T-helper 1 cell treated with Interleukin-12 subunit alpha and Interleukin-12 subunit beta and Interleukin-4 antibody, amounts not matched to agents 30 ng/mL and 1 ng/mL, for 36 hours (primary cell): ENCODE data around the gene ZNF12. TPM values are rescaled to one million over a fixed set of nuclear protein-coding genes. Genes with fewer than 3 reads are reported as not detected.
"Not testable (repeated sequence)": the region's sequence is repeated elsewhere in the genome, so short reads cannot be mapped to it uniquely, and the experiment has no call there.

Experiments
- intact Hi-C: fragments of 100-400 bp; cut with micrococcal nuclease; formaldehyde crosslinking; loops from one replicate; pipeline ENCODE4 v1.15.1; 2024
- total RNA-seq: library from RNA; stranded (reverse); gene quantifications from 2 replicates; pipeline ENCODE4 v1.2.3, GENCODE V29; 2022

ZNF12 gene
- 21.9 and 24.3 TPM in 2 replicates for total RNA-seq

DNA sequence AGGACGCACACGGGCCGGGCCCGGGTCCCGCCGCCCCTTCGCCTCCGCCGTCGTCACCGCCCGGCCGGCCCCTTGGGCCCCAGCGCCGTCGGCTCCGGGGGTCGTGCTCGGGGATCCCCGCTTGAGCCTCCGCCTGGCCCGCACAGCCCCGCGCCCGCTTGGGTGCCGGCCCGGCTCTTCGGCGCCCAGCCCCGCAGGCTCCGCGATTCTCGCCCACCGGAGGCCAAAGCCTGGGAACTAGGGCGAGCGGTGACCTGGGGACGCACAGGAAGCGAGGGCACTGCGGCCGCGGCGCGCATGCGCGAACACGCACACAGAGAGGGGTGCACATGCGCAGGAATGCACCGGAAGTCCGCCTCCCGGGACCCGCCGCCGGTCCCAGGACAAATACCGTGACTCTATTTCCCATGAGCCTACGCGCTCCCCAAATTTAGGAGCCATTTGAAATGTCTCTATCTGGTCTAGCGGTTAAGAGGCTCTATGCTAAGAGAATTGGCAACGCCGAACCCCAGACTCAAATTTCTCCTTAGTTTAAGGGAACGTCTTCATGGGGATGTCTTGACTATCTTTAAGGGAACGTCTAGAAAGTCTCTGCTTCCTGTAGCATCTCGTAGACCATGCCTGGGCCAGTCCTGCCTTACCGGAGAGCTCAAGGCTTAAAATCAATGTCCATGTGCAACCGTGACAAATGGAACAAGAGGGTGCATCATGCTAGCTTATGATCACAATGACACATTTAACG lies at the start of gene ZNF12:
Gene ZNF12 (minus strand): TSS at position 282 of the 742 bp plus-strand sequence. CDS start 1,774 bp downstream, outside the sequence.
- intact Hi-C loops, result loop anchor here (1.0 to 10.0 kb wide), 9 partner anchors 14 to 934 kb away; partner anchors contain the start of genes CCZ1B, INTS15, ZDHHC4 and ZNF316

DNA sequence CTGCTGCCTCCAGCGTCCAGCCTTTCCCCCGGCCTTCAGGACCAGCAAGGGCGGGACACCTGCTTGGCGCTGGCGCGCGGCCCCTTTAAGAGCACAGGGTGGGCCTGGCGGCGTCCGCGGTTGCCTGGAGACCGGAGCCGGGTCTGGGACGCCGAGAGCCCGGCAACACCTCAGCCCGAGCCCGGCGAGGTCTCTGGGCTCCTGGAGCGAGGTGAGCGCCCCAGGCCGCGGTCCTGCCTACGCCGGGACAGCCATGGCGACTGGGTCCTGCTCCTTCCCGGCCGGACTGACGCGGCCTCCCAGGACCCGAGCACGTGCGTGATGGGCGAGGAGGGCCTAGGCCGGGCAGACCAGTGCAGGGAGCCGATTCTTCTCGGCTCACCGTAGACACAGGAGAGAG lies 47.2 kb upstream of the ZNF12 start, which contains the start of gene RSPH10B2:
Gene RSPH10B2 (plus strand): TSS at position 140 of the 400 bp plus-strand sequence. CDS start 3,575 bp downstream, outside the sequence.
- intact Hi-C loops, result not testable (repeated sequence)

DNA sequence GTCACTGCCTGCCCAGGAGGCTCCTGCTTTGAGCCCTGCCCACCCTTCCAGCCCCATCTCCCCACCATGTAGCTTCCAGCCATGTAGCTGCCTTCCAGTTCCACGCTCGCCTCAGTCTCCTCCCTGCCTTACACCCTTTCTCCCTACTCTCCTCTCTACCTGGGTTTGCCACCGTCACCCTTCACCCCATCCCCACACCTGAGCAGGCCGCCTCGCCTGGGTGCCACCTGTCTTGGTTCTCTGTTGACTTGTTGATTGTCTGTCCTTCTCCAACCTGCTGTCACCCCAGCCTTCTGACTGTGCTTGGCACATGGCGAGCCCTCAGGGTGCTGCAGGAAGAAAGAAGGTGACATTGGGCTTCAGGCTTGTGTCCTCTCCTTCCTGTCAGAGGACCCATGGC lies 43.4 kb upstream of the ZNF12 start:
- intact Hi-C loops, result not testable (repeated sequence)

DNA sequence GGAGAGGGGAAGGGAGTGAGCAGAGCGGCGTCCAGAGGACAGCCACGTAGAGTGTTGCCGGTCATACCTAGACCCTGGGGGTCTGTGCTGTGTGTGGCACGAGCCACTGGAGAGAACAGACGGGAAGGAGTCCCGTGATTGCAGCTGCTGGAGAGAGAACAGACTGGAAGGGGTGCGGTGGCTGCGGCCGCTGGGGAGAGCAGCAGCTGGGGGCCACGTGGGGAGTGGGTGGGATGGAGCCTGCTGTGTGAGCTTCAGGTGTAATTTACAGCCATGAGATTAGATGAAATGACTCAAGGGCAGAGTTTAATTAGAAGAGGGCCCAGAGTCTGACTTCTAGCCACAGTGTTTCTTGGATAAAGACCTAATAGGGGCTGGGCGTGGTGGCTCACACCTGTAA lies 42.6 kb upstream of the ZNF12 start:
- intact Hi-C loops, result not testable (repeated sequence)

DNA sequence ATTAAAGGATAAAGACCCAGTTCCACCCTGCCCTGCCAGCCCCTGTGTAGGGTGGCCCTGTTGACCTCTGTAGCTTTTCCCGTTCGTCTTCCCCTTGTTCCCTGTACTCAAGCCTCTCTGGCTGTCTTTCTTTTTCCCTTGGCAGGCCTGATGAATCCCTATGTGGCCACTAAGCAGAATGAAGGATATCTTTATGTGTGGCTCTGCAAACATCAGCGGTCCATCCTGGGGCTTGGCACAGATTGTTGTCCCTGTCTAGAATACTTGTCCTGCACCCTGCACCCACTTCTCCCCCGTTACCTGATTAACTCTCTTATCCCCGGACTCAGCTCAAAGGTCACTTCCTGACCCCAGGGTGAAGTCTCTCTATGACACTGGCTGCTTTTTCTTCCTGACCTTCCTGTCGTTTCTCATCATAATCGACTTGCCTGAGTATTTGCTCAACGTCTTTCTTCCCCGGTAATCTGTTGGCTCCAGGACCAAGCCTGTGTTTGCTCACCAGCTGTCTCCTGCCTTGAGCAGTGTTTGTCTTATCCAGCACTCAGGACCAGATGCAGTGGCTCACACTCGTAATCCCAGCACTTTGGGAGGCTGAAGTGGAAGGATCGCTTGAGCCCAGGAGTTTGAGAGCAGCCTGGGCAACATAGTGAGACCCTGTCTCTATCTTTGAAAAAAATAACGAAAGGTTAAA lies 37.8 kb upstream of the ZNF12 start:
- intact Hi-C loops, result not testable (repeated sequence)

DNA sequence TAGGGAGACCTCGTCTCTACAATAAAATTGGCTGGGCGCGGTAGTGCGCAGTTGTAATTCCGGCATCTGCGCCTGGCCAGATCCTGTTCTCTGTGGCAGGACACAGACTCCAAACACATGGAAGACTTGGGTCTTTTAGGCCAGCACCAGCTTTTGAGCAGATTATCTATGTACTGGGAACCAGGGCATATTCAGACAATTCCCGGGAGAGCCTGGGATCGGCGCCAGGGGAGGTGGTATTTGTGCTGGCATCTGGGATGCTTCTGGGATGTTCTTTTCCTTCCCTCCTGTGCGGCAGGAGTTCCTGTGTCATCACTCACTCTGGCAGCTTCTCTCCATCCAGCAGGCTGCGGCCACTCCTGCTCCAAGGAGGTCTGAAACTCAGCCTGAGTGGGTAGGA lies 31.7 kb upstream of the ZNF12 start:
- intact Hi-C loops, result not testable (repeated sequence)

DNA sequence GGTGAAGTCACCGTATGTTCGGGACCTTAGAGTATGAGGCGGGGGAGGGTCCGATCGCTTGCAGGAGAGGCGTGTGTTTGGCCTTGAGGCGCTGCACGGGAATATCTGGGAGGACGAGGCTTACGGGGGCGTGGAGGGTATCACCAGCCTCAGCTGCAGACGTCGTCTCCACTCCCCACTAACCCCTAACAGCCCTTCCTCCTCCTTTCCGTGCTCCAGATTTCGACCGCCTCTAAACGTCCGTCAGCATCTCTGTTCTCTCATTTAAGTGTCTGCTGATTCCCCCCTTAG lies 23.5 kb upstream of the ZNF12 start:
- intact Hi-C loops, result no loop called here

DNA sequence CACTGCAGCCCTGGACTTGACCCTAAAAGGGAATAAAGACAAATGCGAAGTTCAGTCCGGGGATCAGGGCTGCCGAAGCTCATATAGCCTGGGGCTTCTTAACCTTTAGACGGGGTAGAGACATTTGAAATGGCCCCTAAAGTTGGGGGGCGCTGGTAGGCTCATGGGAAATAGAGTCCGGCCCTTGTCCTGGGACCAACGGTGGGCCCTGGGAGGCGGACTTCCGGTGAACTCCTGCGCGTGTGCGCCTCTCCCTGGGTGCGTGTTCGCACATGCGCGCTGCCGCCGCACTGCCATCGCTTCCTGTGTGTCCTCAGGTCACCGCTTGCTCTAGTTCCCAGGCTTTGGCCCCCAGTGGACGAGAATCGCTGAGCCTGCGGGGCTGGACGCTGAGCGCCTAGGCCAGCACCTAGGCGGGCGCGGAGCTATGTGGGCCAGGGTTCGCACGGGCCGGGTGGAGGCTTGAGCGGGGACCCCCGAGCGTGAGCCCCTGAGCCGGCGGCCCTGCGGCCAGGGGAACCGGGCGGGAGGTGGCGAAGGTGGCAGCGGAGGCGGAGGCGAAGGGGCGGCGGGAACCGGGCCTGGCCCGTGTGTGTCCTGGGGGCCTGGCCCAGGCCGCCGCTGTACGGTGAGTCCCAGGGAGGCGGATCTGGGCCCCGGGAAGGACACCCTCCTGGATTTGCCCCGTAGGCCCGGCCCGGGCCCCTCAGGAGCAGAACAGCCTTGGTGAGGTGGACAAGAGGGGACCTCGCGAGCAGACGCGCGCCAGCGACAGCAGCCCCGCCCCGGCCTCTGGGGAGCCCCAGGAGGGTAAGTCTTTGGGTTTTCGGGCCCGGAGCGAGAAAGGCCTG lies 23.0 kb upstream of the ZNF12 start:
- intact Hi-C loops, result loop anchor here (1.0 to 5.0 kb wide), 5 partner anchors 22 to 152 kb away; partner anchors contain the start of genes CCZ1B, INTS15 and ZDHHC4

DNA sequence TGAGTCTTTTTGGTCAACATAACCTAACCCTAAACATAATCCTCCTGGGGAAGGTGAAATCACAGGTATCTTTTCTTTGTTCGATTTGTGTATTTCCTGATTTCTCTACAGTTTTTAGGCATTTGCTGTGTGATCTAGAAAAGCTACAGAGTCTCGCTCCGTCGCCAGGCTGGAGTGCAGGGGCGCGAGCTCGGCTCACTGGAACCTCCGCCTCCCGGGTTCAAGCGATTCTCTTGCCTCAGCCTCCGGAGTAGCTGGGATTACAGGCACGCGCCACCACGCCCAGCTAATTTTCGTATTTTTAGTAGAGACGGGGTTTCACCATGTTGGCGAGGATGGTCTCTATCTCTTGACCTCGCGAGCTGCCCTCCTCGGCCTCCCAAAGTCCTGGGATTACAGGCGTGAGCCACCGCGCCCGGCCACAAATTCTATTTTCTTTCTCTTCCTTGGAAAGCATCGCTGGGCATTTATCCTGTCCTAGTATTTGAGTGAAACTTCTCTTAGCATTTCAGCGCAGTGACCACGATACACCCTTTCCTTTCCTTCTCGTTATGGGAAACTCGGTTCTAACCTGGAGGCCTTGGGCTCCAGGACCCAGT lies 22.2 kb upstream of the ZNF12 start:
- intact Hi-C loops, result loop anchor here (1.0 to 5.0 kb wide), 5 partner anchors 22 to 152 kb away; partner anchors contain the start of genes CCZ1B, INTS15 and ZDHHC4

DNA sequence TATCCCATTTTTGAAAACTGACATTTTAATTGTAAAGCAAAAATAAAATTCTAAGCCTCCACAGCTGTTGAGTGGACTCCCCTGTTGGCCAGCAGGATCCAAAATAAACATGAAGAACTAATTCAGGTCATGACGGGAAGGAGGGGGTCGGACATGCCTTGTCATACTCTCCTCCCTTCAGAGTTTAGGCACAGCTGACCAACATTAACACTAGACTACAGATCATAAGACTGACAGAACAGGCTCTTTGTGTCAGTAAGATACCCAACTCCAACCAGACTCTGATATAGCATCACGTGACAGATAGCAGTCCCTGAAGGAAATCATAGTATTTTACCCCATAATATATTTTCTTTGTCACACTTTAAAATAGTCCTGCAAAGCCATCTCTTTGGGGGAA lies 20.9 kb upstream of the ZNF12 start:
- intact Hi-C loops, result loop anchor here (5.0 kb wide), 2 partner anchors 100 to 150 kb away; partner anchors contain the start of genes CCZ1B and ZDHHC4

DNA sequence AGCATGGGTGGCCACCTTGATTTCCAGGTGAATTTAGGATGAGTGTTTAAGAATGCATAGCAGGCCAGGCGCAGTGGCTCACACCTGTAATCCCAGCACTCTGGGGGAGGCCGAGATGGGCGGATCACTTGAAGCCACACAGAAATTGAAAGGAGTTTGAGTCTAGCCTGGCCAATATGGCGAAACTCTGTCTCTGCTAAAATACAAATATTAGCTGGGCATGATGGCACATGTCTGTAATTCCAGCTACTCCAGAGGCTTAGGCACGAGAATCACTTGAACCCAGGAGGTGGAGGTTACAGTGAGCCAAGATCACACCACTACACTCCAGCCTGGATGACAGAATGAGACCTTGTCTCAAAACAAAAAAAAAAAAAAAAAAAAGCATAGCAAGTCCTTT lies 19.6 kb upstream of the ZNF12 start:
- intact Hi-C loops, result loop anchor here (5.0 kb wide), 2 partner anchors 101 to 149 kb away; partner anchors contain the start of genes CCZ1B and ZDHHC4

DNA sequence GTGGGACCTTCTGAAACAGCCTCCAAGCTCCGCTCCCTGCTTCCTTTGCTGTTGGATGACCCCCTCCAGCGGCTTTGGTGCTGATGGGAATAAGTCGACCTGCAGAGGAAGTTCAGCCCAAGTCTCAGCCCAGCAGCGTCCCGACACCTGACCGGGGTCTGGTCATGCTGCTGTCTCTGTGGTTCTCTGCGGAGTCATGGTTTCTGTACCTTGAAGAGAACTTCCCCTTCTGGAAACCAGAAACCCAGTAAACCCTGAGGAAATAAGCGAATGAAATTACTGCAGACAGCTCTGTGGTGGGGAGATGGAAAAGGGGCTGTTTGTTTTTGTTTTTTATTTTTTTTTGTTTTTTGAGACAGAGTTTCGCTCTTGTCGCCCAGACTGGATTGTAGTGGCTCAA lies 18.3 kb upstream of the ZNF12 start:
- intact Hi-C loops, result loop anchor here (5.0 kb wide), 2 partner anchors 102 to 148 kb away; partner anchors contain the start of genes CCZ1B and ZDHHC4

DNA sequence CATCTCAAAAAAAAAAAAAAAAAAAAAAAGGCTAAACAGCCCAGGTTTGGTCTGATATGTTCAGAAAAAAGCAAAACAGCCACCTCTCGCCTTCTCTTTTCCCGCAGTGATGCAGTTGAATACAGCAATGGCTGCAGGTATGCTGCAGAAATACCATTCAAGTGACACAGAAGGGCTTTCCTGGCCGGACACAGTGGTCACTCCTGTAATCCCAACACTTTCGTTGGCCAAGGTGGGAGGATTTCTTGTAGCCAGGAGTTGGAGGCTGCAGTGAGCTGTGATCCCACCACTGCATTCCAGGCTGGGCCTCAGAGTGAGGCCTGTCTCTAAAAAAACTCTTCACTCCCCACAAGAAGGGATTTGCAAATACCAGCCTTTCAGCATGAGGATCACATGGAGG lies 17.6 kb upstream of the ZNF12 start:
- intact Hi-C loops, result not testable (repeated sequence)

DNA sequence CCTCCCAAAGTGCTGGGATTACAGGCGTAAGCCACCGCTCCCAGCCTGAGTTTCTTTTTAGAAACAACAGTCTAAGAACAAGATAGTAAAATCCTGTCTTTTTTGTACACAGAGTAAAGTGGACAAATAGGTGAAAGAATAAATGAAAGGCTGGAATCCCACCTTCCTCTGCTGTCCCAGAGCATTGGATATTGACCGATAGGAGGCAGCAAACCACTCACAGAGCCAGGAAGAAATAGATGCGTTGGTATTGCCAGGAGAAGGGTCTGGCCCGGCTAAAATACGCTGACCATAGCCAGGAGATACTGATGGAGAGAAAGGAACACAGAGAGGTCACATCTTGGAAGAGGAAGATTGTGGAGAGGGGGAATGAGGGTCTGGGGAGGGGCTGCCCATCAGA lies 11.4 kb upstream of the ZNF12 start:
- intact Hi-C loops, result no loop called here

DNA sequence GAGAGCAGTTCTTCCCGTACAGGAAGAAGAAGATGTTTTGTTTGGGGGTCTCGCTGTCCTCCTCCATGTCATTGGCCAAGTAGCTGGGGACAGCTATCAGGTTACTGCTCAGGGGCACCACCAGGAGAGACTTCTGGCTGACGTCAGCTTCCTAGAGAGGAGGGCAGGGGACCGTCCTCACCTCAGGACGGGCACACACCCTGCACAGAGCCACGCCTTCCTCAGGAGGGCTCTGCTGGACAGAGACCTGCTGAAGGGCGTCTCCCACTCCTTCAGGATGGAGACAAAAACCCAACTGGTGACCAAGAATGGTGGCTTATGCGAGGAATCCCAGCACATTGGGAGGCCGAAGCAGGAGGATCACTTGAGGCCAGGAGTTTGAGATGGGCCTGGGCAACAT lies 9.2 kb upstream of the ZNF12 start:
- intact Hi-C loops, result not testable (repeated sequence)

DNA sequence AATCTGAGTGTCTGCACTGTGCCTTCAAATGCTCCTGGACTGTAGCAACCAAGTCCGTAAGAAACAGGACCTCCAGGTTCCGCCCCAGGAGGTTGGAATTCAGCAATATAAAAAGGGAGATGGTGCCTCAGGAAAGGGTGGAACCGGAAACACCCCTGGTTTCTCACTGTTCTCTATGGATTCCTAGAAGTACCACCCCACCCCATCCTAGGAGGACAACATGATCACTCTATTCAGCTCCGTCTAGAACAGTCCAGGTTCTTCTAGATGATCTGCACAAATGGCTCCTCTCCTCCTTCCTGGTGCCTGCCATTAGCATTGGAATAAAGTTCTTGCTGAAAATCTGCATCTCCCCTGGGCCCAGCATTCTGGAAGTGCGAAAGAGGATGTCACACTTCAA lies 7.6 kb upstream of the ZNF12 start:
- intact Hi-C loops, result no loop called here

DNA sequence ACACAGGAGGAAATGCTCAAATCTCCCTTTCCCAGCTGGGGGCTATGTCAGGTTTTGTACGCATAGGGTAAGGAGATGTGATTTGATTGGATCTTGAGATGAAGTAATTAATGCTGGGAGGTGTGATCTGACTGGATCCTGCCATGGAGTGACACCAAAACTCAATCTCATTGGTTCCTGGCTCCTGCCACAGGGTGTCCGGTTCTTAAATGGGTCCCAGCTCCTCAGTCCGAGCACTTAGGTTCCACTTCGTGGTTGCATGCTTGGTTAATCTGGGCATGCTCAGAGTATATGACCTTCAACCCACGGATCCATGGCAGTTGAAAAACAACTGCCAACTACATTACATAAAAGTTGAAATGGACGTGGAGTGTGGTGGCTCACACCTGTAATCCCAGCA lies 3.1 kb upstream of the ZNF12 start:
- intact Hi-C loops, result loop anchor here (5.0 to 10.0 kb wide), 2 partner anchors 445 to 547 kb away; no protein-coding TSS in a partner anchor

DNA sequence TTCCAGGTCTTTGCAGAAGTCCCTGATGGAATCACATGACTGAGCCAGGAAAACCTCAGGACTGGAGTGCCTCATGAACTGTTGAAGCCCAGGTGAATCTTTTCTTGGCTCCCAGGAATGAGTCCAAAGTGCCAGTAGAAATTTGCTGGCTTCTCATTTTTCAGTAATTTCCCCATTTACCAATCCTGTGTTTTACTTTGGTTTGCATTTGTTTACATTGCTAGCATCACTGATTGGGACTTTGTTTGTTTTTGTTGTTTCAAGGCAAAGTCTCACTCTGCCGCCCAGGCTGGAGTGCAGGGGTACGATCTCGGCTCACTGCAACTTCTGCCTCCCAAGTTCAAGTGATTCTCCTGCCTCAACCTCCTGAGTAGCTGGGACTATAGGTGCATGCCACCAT lies 1.6 kb upstream of the ZNF12 start:
- intact Hi-C loops, result loop anchor here (5.0 to 10.0 kb wide), 2 partner anchors 446 to 549 kb away; no protein-coding TSS in a partner anchor

DNA sequence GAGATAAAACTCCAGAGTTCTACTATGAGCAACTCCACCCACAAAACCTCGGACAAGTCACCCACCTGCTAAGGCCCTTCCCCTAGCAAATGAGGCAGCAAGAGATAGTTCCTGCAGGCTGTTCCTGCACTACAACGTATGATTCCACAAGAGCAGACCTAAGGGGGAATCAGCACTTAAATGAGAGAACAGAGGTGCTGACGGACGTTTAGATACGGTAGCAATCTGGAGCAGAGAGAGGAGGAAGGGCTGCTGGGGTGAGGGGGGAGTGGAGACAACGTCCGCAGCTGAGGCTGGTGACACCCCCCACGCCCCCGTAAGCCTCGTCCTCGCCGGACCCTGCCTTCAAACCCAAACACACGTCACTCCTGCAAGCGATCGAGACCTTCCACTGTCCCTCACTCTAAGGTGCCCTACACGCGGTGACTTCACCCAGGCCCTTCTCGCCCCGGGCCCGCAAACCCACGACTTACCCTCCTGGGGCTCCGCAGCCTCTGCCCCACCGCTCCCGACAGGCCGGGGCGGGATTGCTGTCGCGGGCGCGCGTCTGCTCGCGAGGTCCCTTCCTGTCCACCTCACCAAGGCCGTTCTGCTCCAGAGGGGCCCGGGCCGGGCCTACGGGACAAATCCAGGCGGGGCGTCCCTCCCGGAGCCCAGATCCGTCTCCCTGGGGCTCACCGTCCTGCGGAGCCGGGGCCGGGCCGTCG lies 635 bp downstream of the ZNF12 start:
- intact Hi-C loops, result loop anchor here (1.0 to 10.0 kb wide), 6 partner anchors 13 to 935 kb away; partner anchors contain the start of genes ZDHHC4 and ZNF316

DNA sequence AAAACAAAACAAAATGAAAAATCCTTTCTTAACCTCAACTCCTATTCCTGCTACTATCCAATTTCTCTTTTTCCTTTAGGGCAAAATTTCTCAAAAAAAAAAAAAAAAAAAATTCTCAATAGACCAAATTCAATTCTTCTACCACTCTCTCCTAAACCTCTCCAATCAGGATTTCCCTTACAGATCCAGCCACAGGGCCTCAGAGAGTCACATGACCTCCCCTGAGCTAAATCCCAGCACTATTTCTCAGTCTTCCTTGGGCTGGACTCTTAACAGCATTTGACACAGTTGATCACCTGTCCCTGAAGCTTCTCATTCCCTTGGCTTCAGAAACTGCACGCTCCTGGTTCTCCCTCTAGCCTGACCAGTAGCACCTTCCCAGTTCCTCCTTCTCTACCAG lies 4.9 kb downstream of the ZNF12 start:
- intact Hi-C loops, result loop anchor here (10.0 kb wide), 1 partner anchor 453 kb away; no protein-coding TSS in a partner anchor
